ENCODE measurements around the gene GRK5.

Gene GRK5

GRCh38 chr10:119412244-119413092 is 205.1 kb downstream of the GRK5 start:
- DNase-seq, result peak in 1 of 2 experiments; percentile 35

GRCh38 chr10:119413093-119413453 is 205.7 kb downstream of the GRK5 start:
- DNase-seq, result no peak

- no peak for DNase-seq
Observed at GRCh38 chr10:119413471-119414080, 206.2 kb downstream of the GRK5 start.

- DNase-seq, result no peak
Observed at GRCh38 chr10:119414081-119414611, 206.8 kb downstream of the GRK5 start.

GRCh38 chr10:119415121-119415520 is 207.8 kb downstream of the GRK5 start:
- no peak for DNase-seq

- DNase-seq, result no peak
Observed at GRCh38 chr10:119415536-119416503, 208.4 kb downstream of the GRK5 start.

GRCh38 chr10:119416855-119417254 is 209.5 kb downstream of the GRK5 start:
- peak; percentile 20 to 29 for DNase-seq

GRCh38 chr10:119417852-119418251 is 210.5 kb downstream of the GRK5 start:
- DNase-seq, result no peak

- DNase-seq, result no peak
Observed at GRCh38 chr10:119418362-119418761, 211.0 kb downstream of the GRK5 start.

- DNase-seq, result no peak
Observed at GRCh38 chr10:119419931-119420330, 212.6 kb downstream of the GRK5 start.

GRCh38 chr10:119420950-119421875 is 213.8 kb downstream of the GRK5 start:
- no peak for DNase-seq

GRCh38 chr10:119421891-119422681 is 214.7 kb downstream of the GRK5 start:
- DNase-seq, result no peak

- DNase-seq, result no peak
Observed at GRCh38 chr10:119422682-119423509, 215.5 kb downstream of the GRK5 start.

- DNase-seq, result no peak
Observed at GRCh38 chr10:119423510-119424257, 216.3 kb downstream of the GRK5 start.

- DNase-seq, result no peak
Observed at GRCh38 chr10:119424258-119424975, 217.0 kb downstream of the GRK5 start.

GRCh38 chr10:119425102-119425880 is 217.9 kb downstream of the GRK5 start:
- DNase-seq, result no peak

- no peak for DNase-seq
Observed at GRCh38 chr10:119425881-119426170, 218.5 kb downstream of the GRK5 start.

- DNase-seq, result no peak
Observed at GRCh38 chr10:119426699-119427098, 219.3 kb downstream of the GRK5 start.

Measured in NCI-H446 (cell line).